Muscle of leg (tissue), 11 donors: ENCODE results near the gene ZKSCAN3. TPM values are rescaled to one million over a fixed set of nuclear protein-coding genes. Genes with fewer than 3 reads are reported as not detected.

Experiments
- DNase-seq: peaks from one replicate; pipeline ENCODE4 v3.0.0; 2013
- H3K27ac ChIP-seq: one replicate; pipeline ENCODE4 v1.5.1; 2013; ENCODE audit warnings: mild to moderate bottlenecking, low read length, control low read depth
- H3K27me3 ChIP-seq: one replicate; pipeline ENCODE4 v1.6.1; 2013; ENCODE audit warnings: low read length; ENCODE audit not compliant: control insufficient read depth, insufficient read depth
- H3K36me3 ChIP-seq: one replicate; pipeline ENCODE4 v1.6.1; 2013; ENCODE audit warnings: low read length; ENCODE audit not compliant: control insufficient read depth, insufficient read depth
- H3K4me1 ChIP-seq: one replicate; pipeline ENCODE4 v1.6.1; 2013; ENCODE audit warnings: low read length; ENCODE audit not compliant: control insufficient read depth, insufficient read depth
- H3K4me3 ChIP-seq: one replicate; pipeline ENCODE4 v1.5.1; 2013; ENCODE audit warnings: low read length, control low read depth
- H3K9me3 ChIP-seq: replicated peaks from 2 replicates; pipeline ENCODE4 v1.6.1; 2013; ENCODE audit warnings: low read depth, low read length; ENCODE audit not compliant: control insufficient read depth
- WGBS: methylation state at CpG from one replicate; pipeline ENCODE4 v1.1.5; 2013; ENCODE audit warnings: missing lambda C conversion rate; ENCODE audit not compliant: insufficient coverage; 5-methylcytosine and 5-hydroxymethylcytosine counted together
- polyA plus RNA-seq, 8 donors: library from polyadenylated mRNA; unstranded; fragments of 120-200 nt; gene quantifications; one replicate each; pipeline versions ENCODE4 v1.2.1 to v1.2.3, GENCODE V29; 2013; ENCODE audit warnings: inconsistent platforms in 1 of 8, low replicate concordance in 1 of 8; ENCODE audit not compliant: insufficient read length in 8 of 8, insufficient read depth in 1 of 8
- total RNA-seq: library from RNA; stranded (reverse); fragments of 120-200 nt; gene quantifications from one replicate; pipeline ENCODE4 v1.2.4, GENCODE V29; 2013

The ZKSCAN3 gene
- total and polyA plus RNA-seq, 9 donors = 5.0 to 8.2 (median 6.0) TPM

GRCh38 chr6:28340310-28341095, 9.2 kb upstream of the ZKSCAN3 start:
- no CpG with 5 or more reads among the region's 1 CpG for WGBS
- H3K36me3 ChIP-seq = no peaks in the 10 kb centered on the region
- H3K4me3 ChIP-seq = no peak overlapping the region
- peaks cover 6% of the 10 kb centered on the region for H3K27me3 ChIP-seq
- DNase-seq = no peak
- H3K4me1 ChIP-seq = peaks cover 4% of the 10 kb centered on the region
- H3K9me3 ChIP-seq = no peaks in the 10 kb centered on the region
- no peak overlapping the region for H3K27ac ChIP-seq

- H3K36me3 ChIP-seq = no peaks in the 10 kb centered on the region
- no peak overlapping the region for H3K27ac ChIP-seq
- H3K9me3 ChIP-seq = no peaks in the 10 kb centered on the region
- H3K4me1 ChIP-seq = no peaks in the 10 kb centered on the region
- no peak for DNase-seq
- H3K4me3 ChIP-seq = no peak overlapping the region
- no CpG with 5 or more reads among the region's 1 CpG for WGBS
- H3K27me3 ChIP-seq = peaks cover 8% of the 10 kb centered on the region
Measured at GRCh38 chr6:28343898-28344677, 5.7 kb upstream of the ZKSCAN3 start.

GRCh38 chr6:28345201-28345600, 4.5 kb upstream of the ZKSCAN3 start:
- Histone ChIP-seq H3K4me1 (no peaks in the 10 kb centered on the region), H3K9me3 (no peaks in the 10 kb centered on the region), H3K27ac (no peak overlapping the region), H3K27me3 (peaks cover 8% of the 10 kb centered on the region), H3K36me3 (no peaks in the 10 kb centered on the region), H3K4me3 (no peak overlapping the region)
- no peak for DNase-seq
- no CpG with 5 or more reads among the region's 1 CpG for WGBS

- H3K4me3 ChIP-seq = no peak overlapping the region
- no peak for DNase-seq
- H3K27ac ChIP-seq = no peak overlapping the region
- peaks cover 8% of the 10 kb centered on the region for H3K27me3 ChIP-seq
- WGBS = 0% methylated on average over 1 of the region's 2 CpGs
- no peaks in the 10 kb centered on the region for H3K9me3 ChIP-seq
- no peaks in the 10 kb centered on the region for H3K36me3 ChIP-seq
- peaks cover 6% of the 10 kb centered on the region for H3K4me1 ChIP-seq
Measured at GRCh38 chr6:28347119-28347518, 2.6 kb upstream of the ZKSCAN3 start.

GRCh38 chr6:28349344-28349891, 329 bp upstream of the ZKSCAN3 start:
- H3K27me3 ChIP-seq = peaks cover 8% of the 10 kb centered on the region
- no peak for DNase-seq
- peak overlapping the region; percentile 79 for H3K27ac ChIP-seq
- WGBS = 0% methylated on average over 7 of the region's 9 CpGs
- peaks cover 6% of the 10 kb centered on the region for H3K4me1 ChIP-seq
- H3K4me3 ChIP-seq = peak overlapping the region; percentile 73
- H3K9me3 ChIP-seq = no peaks in the 10 kb centered on the region
- no peaks in the 10 kb centered on the region for H3K36me3 ChIP-seq

GRCh38 chr6:28351087-28351486, 1.3 kb downstream of the ZKSCAN3 start:
- no CpG with 5 or more reads among the region's 2 CpGs for WGBS
- Histone ChIP-seq H3K36me3 (no peaks in the 10 kb centered on the region), H3K4me1 (peaks cover 16% of the 10 kb centered on the region), H3K27ac (no peak overlapping the region), H3K9me3 (no peaks in the 10 kb centered on the region), H3K4me3 (no peak overlapping the region), H3K27me3 (peaks cover 2% of the 10 kb centered on the region)
- no peak for DNase-seq

GRCh38 chr6:28351493-28351925, 1.8 kb downstream of the ZKSCAN3 start:
- WGBS = no CpG with 5 or more reads among the region's 2 CpGs
- Histone ChIP-seq H3K27ac (no peak overlapping the region), H3K4me1 (peaks cover 20% of the 10 kb centered on the region), H3K36me3 (no peaks in the 10 kb centered on the region), H3K4me3 (no peak overlapping the region), H3K9me3 (no peaks in the 10 kb centered on the region), H3K27me3 (peaks cover 2% of the 10 kb centered on the region)
- DNase-seq = no peak

GRCh38 chr6:28353356-28353755, 3.6 kb downstream of the ZKSCAN3 start:
- H3K36me3 ChIP-seq = no peaks in the 10 kb centered on the region
- no peaks in the 10 kb centered on the region for H3K27me3 ChIP-seq
- no peak for DNase-seq
- no peaks in the 10 kb centered on the region for H3K9me3 ChIP-seq
- peaks cover 22% of the 10 kb centered on the region for H3K4me1 ChIP-seq
- 70% methylated on average over 1 of the region's 3 CpGs for WGBS
- no peak overlapping the region for H3K4me3 ChIP-seq
- no peak overlapping the region for H3K27ac ChIP-seq

GRCh38 chr6:28353981-28354676, 4.4 kb downstream of the ZKSCAN3 start:
- Histone ChIP-seq H3K27me3 (no peaks in the 10 kb centered on the region), H3K27ac (no peak overlapping the region), H3K4me1 (peaks cover 22% of the 10 kb centered on the region), H3K4me3 (no peak overlapping the region), H3K9me3 (no peaks in the 10 kb centered on the region), H3K36me3 (no peaks in the 10 kb centered on the region)
- 80% methylated on average over 11 of the region's 11 CpGs for WGBS
- no peak for DNase-seq
